ENCODE results near the gene APOL4. TPM values are rescaled to one million over a fixed set of nuclear protein-coding genes. Genes with fewer than 3 reads are reported as not detected.
"Not testable (repeated sequence)": the region's sequence is repeated elsewhere in the genome, so short reads cannot be mapped to it uniquely, and the experiment has no call there.

APOL4 gene
- total RNA-seq, 2 donors from 2014 or later, result 0.52 to 18.1 TPM

GRCh38 chr22:36213586-36213985, 12.0 kb upstream of the APOL4 start:
- no peaks in the 10 kb centered on the region for H3K27me3 ChIP-seq
- no peak for TF ChIP-seq POLR2A (IDR thresholded peaks at IDR 0.05)
- TF ChIP-seq, protein P1, sequence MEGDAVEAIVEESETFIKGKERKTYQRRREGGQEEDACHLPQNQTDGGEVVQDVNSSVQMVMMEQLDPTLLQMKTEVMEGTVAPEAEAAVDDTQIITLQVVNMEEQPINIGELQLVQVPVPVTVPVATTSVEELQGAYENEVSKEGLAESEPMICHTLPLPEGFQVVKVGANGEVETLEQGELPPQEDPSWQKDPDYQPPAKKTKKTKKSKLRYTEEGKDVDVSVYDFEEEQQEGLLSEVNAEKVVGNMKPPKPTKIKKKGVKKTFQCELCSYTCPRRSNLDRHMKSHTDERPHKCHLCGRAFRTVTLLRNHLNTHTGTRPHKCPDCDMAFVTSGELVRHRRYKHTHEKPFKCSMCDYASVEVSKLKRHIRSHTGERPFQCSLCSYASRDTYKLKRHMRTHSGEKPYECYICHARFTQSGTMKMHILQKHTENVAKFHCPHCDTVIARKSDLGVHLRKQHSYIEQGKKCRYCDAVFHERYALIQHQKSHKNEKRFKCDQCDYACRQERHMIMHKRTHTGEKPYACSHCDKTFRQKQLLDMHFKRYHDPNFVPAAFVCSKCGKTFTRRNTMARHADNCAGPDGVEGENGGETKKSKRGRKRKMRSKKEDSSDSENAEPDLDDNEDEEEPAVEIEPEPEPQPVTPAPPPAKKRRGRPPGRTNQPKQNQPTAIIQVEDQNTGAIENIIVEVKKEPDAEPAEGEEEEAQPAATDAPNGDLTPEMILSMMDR (IDR thresholded peaks at IDR 0.05), result no peak
- WGBS, 2 donors, result 88 to 93% methylated on average over 4 of the region's 4 CpGs
- no peak overlapping the region for H3K27ac ChIP-seq
- ATAC-seq, result no peak
- H3K4me1 ChIP-seq, result no peaks in the 10 kb centered on the region
- H3K4me3 ChIP-seq, result no peak overlapping the region
- intact Hi-C loops (cut with DNase I), result no loop called here
- H3K9me3 ChIP-seq, result no peaks in the 10 kb centered on the region
- H3K36me3 ChIP-seq (replicated peaks in 1 of 2; ENCODE audit: insufficient read depth in 1 of 2, low read depth in 2 of 2), result no peaks in the 10 kb centered on the region
- no peak for DNase-seq

- no peak for TF ChIP-seq POLR2A (IDR thresholded peaks at IDR 0.05)
- TF ChIP-seq, protein P1 (IDR thresholded peaks at IDR 0.05), result no peak
- Histone ChIP-seq H3K4me1 (no peaks in the 10 kb centered on the region), H3K9me3 (no peaks in the 10 kb centered on the region), H3K36me3 (replicated peaks in 1 of 2; ENCODE audit: insufficient read depth in 1 of 2, low read depth in 2 of 2) (no peaks in the 10 kb centered on the region), H3K4me3 (no peak overlapping the region), H3K27ac (no peak overlapping the region), H3K27me3 (no peaks in the 10 kb centered on the region)
- intact Hi-C loops (cut with DNase I), result no loop called here
- no peak for ATAC-seq
- no peak for DNase-seq
Measured at GRCh38 chr22:36212901-36213300, 11.3 kb upstream of the APOL4 start.

DNA sequence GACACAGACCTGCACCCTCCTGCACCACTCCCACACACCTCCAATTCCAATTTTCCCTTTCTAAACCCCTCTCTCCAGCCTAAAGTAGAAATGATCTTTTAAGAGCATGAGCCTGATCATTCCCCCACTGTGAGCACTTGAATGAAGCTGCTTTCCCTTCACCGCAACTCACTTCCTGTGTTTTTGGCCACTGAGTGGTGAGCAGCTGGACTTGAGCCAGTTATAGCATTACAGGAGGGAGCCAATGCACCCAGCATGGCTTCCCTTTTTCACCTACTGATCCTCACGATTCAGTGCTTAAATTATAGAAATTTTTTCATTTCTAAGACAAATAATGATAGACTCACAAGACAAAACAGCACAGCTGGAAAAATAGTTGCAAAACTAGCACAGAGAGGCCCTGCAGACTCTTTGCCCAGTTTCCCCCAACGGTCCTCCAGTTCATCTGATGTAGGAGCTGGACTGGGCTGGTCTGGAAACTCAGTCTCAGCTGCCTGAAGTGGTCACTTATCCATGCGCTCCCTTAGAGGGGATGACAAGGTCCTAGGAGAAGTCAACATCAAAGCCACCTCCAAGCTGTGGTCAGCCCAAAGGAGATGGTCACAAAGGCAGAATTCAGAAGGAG, 9.7 kb upstream of the APOL4 start:
- Histone ChIP-seq H3K9me3 (no peaks in the 10 kb centered on the region), H3K4me1 (no peaks in the 10 kb centered on the region), H3K36me3 (replicated peaks in 1 of 2; ENCODE audit: insufficient read depth in 1 of 2, low read depth in 2 of 2) (no peaks in the 10 kb centered on the region), H3K4me3 (no peak overlapping the region), H3K27me3 (no peaks in the 10 kb centered on the region), H3K27ac (no peak overlapping the region)
- DNase-seq, result peak in 1 of 4 donors; percentile 52
- TF ChIP-seq POLR2A (IDR thresholded peaks at IDR 0.05), result no peak
- TF ChIP-seq, protein P1 (IDR thresholded peaks at IDR 0.05), result no peak
- intact Hi-C loops (cut with DNase I), result no loop called here
- WGBS, 2 donors, result 63 to 64% methylated on average over 4 of the region's 4 CpGs
- no peak for ATAC-seq

GRCh38 chr22:36210224-36210623, 8.6 kb upstream of the APOL4 start:
- DNase-seq (no peak), ATAC-seq (no peak)
- intact Hi-C loops (cut with DNase I), result no loop called here
- TF ChIP-seq POLR2A (IDR thresholded peaks at IDR 0.05), result no peak
- TF ChIP-seq, protein P1 (IDR thresholded peaks at IDR 0.05), result no peak
- Histone ChIP-seq H3K4me1 (no peaks in the 10 kb centered on the region), H3K27me3 (no peaks in the 10 kb centered on the region), H3K36me3 (replicated peaks in 1 of 2; ENCODE audit: insufficient read depth in 1 of 2, low read depth in 2 of 2) (no peaks in the 10 kb centered on the region), H3K27ac (no peak overlapping the region), H3K4me3 (no peak overlapping the region), H3K9me3 (no peaks in the 10 kb centered on the region)
- WGBS, 2 donors, result 93 to 94% methylated on average over 3 of the region's 3 CpGs

DNA sequence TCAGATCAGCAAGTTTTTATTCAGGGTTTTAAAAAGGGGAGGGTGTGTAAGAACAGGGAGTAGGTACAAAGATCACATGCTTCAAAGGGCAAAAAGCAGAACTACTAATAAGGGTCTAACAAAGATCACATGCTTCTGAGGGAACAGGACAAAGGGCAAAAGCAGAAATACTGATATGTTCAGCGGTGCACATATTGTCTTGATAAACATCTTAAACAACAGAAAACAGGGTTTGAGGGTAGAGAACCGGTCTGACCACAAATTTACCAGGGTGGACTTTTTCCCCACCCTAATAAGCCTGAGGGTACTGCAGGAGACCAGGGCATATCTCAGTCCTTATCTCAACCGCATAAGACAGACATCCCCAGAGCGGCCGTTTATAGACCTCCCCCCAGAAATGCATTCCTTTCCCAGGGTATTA, 7.9 kb upstream of the APOL4 start:
- H3K27ac ChIP-seq; H3K4me1 ChIP-seq; H3K9me3 ChIP-seq; DNase-seq; ATAC-seq; H3K4me3 ChIP-seq; H3K36me3 ChIP-seq (replicated peaks in 1 of 2; ENCODE audit: insufficient read depth in 1 of 2, low read depth in 2 of 2); intact Hi-C loops (cut with DNase I); H3K27me3 ChIP-seq: not testable (repeated sequence)
- 69 to 70% methylated on average over 5 of the region's 5 CpGs for WGBS, 2 donors
